GM23248 (cell line): Measurements from ENCODE around the gene MAGEB4.

Experiments used
- EZH2 ChIP-seq: fragments of 200-600 bp; sonication (generic); IDR thresholded peaks from 2 replicates; pipeline ENCODE4 v1.6.1; 2018; ENCODE audit warnings: antibody characterized with exemption, mild to moderate bottlenecking; ENCODE audit not compliant: insufficient read depth, poor library complexity, severe bottlenecking
- EZH2phosphoT487 ChIP-seq: fragments of 200-600 bp; sonication (generic); IDR thresholded peaks from 2 replicates; pipeline ENCODE4 v1.6.1; 2018; ENCODE audit warnings: antibody characterized with exemption, moderate library complexity, mild to moderate bottlenecking, low read depth; ENCODE audit not compliant: insufficient read depth

- no peak for TF ChIP-seq EZH2phosphoT487
- no peak for TF ChIP-seq EZH2
These were observed 17.3 kb upstream of the MAGEB4 start for GRCh38 chrX:30224536-30224935.
